Colonic mucosa (tissue), 4 donors: ENCODE results near the gene SHLD1. TPM values are rescaled to one million over a fixed set of nuclear protein-coding genes. Genes with fewer than 3 reads are reported as not detected.

Experiments used
- DNase-seq: peaks from one replicate; pipeline ENCODE4 v3.0.0-alpha.2; 2020
- H3K27ac ChIP-seq: fragments of 200-600 bp; one replicate; pipeline ENCODE4 v1.8.0; 2021
- H3K27me3 ChIP-seq: fragments of 200-600 bp; one replicate; pipeline ENCODE4 v1.8.0; 2021
- H3K36me3 ChIP-seq: fragments of 200-600 bp; one replicate; pipeline ENCODE4 v1.8.0; 2021
- H3K4me1 ChIP-seq: fragments of 200-600 bp; one replicate; pipeline ENCODE4 v1.8.0; 2021; ENCODE audit warnings: mild to moderate bottlenecking
- H3K4me3 ChIP-seq: fragments of 200-600 bp; one replicate; pipeline ENCODE4 v1.8.0; 2021
- H3K9ac ChIP-seq, 2 donors: one replicate each; pipeline ENCODE4 v1.7.0; 2013; ENCODE audit warnings: control low read depth in 2 of 2, low read depth in 2 of 2, low read length in 2 of 2
- H3K9me3 ChIP-seq: fragments of 200-600 bp; one replicate; pipeline ENCODE4 v1.8.0; 2021
- intact Hi-C: fragments of 100-400 bp; cut with DNase I; formaldehyde crosslinking; loops from one replicate; pipeline ENCODE4 v1.14.1; 2022
- total RNA-seq, 2 donors: library from RNA; stranded (reverse); fragmentation: NEBNext Ultra II Directional in 1 of 2; extraction: Animal tissue kit (Norgen Biotek cat#: 25700) in 1 of 2; gene quantifications; one replicate each; pipeline ENCODE4 v1.2.1, GENCODE V29; 2021
- TF ChIP-seq, protein P1 (sequence below): fragments of 200-600 bp; IDR thresholded peaks from one replicate; pipeline ENCODE4 v1.8.0; 2022; ENCODE audit warnings: antibody characterized with exemption, mild to moderate bottlenecking
- donor health status: healthy.
- donor health status: DM: no; HTN: no; CAD: no.
- donor health status: DM: no; HTN: no; CAD: no.

The SHLD1 gene
- total RNA-seq, 2 donors from 2014 or later: 4.0 to 9.1 TPM

DNA sequence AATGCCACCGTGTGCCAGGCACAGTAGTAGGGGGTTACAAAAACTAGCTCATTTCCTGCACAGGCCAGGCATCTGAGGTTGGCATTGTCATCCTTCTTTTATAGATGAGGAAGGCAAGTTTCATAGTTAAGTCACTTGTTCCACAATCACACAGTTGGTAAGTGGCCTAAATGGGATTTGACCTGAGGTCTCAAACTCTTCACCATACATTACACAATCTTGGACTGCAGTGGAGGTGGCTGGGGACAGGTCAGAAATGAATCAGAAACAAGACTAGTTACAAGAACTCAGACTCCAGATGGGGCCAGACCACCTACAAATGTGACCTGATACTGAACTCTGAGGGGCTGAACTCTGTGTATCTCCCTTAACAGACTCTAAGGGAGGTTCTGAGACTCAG, 150.7 kb downstream of the SHLD1 start:
- TF ChIP-seq, protein P1, sequence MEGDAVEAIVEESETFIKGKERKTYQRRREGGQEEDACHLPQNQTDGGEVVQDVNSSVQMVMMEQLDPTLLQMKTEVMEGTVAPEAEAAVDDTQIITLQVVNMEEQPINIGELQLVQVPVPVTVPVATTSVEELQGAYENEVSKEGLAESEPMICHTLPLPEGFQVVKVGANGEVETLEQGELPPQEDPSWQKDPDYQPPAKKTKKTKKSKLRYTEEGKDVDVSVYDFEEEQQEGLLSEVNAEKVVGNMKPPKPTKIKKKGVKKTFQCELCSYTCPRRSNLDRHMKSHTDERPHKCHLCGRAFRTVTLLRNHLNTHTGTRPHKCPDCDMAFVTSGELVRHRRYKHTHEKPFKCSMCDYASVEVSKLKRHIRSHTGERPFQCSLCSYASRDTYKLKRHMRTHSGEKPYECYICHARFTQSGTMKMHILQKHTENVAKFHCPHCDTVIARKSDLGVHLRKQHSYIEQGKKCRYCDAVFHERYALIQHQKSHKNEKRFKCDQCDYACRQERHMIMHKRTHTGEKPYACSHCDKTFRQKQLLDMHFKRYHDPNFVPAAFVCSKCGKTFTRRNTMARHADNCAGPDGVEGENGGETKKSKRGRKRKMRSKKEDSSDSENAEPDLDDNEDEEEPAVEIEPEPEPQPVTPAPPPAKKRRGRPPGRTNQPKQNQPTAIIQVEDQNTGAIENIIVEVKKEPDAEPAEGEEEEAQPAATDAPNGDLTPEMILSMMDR: no peak
- Histone ChIP-seq H3K27ac (no peak overlapping the region), H3K36me3 (no peaks in the 10 kb centered on the region), H3K9me3 (no peaks in the 10 kb centered on the region), H3K4me1 (no peaks in the 10 kb centered on the region), H3K9ac (no peak overlapping the region), H3K27me3 (no peaks in the 10 kb centered on the region), H3K4me3 (no peak overlapping the region)
- no peak for DNase-seq
- intact Hi-C loops: no loop called here

DNA sequence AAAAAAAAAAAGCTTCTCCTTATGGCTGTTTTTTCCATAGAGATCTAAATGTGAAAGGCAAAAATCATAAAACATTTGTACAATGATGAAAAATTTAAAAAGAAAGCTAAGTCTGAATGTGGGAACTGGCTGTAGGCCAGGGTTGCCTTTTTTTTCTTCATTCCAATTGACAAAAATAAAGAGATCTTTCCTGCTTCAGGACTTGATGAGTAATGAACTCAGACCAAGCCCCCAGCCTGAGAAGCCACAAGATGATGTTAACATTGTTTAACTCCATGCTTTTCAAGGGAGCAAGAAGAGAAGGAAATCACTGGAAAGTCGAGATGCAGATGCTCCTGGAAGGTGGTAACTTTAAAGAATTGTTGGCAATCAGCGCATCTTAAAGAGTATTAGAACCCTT, 158.8 kb downstream of the SHLD1 start:
- TF ChIP-seq, protein P1: no peak
- H3K27ac ChIP-seq: no peak overlapping the region
- H3K4me3 ChIP-seq: no peak overlapping the region
- peaks cover 15% of the 10 kb centered on the region for H3K27me3 ChIP-seq
- no peaks in the 10 kb centered on the region for H3K36me3 ChIP-seq
- no peak for DNase-seq
- intact Hi-C loops: no loop called here
- H3K4me1 ChIP-seq: no peaks in the 10 kb centered on the region
- H3K9me3 ChIP-seq: no peaks in the 10 kb centered on the region
- no peak overlapping the region for H3K9ac ChIP-seq

DNA sequence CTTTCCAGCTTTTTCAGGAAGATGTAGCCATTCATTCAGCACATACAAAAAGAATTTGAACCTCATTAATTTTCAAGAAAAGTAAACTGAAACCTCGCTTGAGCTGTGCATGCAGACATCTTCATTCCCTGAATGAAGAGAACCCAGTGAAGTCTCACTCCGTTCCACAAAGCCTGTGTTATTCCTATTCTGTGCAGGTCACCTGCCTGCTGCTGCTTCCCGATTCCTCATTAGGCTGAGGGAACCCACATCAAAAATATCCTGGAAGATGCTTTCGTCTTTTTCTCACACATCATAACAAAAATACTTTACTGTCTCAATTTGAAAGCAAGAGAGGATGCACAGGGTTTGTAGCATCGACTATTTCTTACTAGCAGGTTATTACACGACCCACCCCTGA, 160.0 kb downstream of the SHLD1 start:
- H3K4me1 ChIP-seq: no peaks in the 10 kb centered on the region
- intact Hi-C loops: no loop called here
- H3K27me3 ChIP-seq: peaks cover 15% of the 10 kb centered on the region
- no peaks in the 10 kb centered on the region for H3K36me3 ChIP-seq
- H3K27ac ChIP-seq: no peak overlapping the region
- H3K4me3 ChIP-seq: no peak overlapping the region
- DNase-seq: no peak
- H3K9me3 ChIP-seq: no peaks in the 10 kb centered on the region
- TF ChIP-seq, protein P1: no peak
- H3K9ac ChIP-seq: no peak overlapping the region

DNA sequence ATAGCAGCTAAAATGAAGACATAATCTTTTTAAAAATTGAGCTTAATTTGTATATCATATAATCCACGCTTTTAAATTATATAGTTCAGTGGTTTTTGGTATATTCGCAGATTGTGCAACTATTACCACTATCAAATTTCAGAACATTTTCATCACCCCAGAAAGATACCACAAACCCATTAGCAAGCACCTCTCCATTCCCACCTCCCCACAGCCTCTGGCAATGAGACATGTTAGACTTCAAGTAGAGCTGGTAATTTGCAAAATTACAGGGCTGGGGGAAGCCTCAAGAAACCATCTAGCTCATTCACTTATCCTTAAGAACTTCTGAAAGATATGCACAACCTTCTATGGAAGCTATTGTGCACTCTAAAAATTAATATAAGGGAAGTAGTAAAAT, 163.0 kb downstream of the SHLD1 start:
- no peak overlapping the region for H3K4me3 ChIP-seq
- H3K27me3 ChIP-seq: peaks cover 15% of the 10 kb centered on the region
- no peaks in the 10 kb centered on the region for H3K9me3 ChIP-seq
- no peaks in the 10 kb centered on the region for H3K4me1 ChIP-seq
- TF ChIP-seq, protein P1: no peak
- intact Hi-C loops: no loop called here
- no peak for DNase-seq
- no peak overlapping the region for H3K9ac ChIP-seq
- H3K27ac ChIP-seq: no peak overlapping the region
- H3K36me3 ChIP-seq: no peaks in the 10 kb centered on the region

Other genes with a start within 250 kb of the SHLD1 start
- gene GPCPD1, start 139.4 kb upstream of the SHLD1 start, total RNA-seq: 10 to 100 TPM; 26.6 to 28.6 TPM
- 1 to 10 TPM; 4.9 to 6.2 TPM for gene CHGB, start 161.1 kb downstream of the SHLD1 start, total RNA-seq
- 10 to 100 TPM in 1 of 2 donors, 1 to 10 TPM in 1; 7.5 to 10.9 TPM for gene TRMT6, start 200.1 kb downstream of the SHLD1 start, total RNA-seq
- gene MCM8, start 200.3 kb downstream of the SHLD1 start, total RNA-seq: 10 to 100 TPM in 1 of 2 donors, 1 to 10 TPM in 1; 5.7 to 18.2 TPM